SW 1271 (cell line): ENCODE data around the gene TMEM164.

Source experiments
- DNase-seq, 2 experiments: peaks; one replicate each; lab custom pipeline; 2025; lab: John Stamatoyannopoulos, UW

TMEM164 gene

GRCh38 chrX:110037178-110037577 is 34.3 kb downstream of the TMEM164 start:
- no peak for DNase-seq

GRCh38 chrX:110038900-110039299 is 36.0 kb downstream of the TMEM164 start:
- DNase-seq = no peak

- DNase-seq = no peak
Observed at GRCh38 chrX:110041980-110042379, 39.1 kb downstream of the TMEM164 start.

- no peak for DNase-seq
Observed at GRCh38 chrX:110042496-110042895, 39.6 kb downstream of the TMEM164 start.

- no peak for DNase-seq
Observed at GRCh38 chrX:110043506-110043905, 40.6 kb downstream of the TMEM164 start.

GRCh38 chrX:110044346-110045249 is 41.7 kb downstream of the TMEM164 start:
- no peak for DNase-seq

GRCh38 chrX:110045421-110045820 is 42.5 kb downstream of the TMEM164 start:
- no peak for DNase-seq

GRCh38 chrX:110046001-110046400 is 43.1 kb downstream of the TMEM164 start:
- peak in 1 of 2 experiments; percentile 5 for DNase-seq

GRCh38 chrX:110046971-110047370 is 44.1 kb downstream of the TMEM164 start:
- DNase-seq = no peak

- DNase-seq = no peak
Observed at GRCh38 chrX:110049096-110049495, 46.2 kb downstream of the TMEM164 start.

GRCh38 chrX:110050386-110050785 is 47.5 kb downstream of the TMEM164 start:
- DNase-seq = no peak

- DNase-seq = no peak
Observed at GRCh38 chrX:110050901-110051300, 48.0 kb downstream of the TMEM164 start.

GRCh38 chrX:110051559-110051958 is 48.6 kb downstream of the TMEM164 start:
- no peak for DNase-seq

- DNase-seq = no peak
Observed at GRCh38 chrX:110052303-110052702, 49.4 kb downstream of the TMEM164 start.

GRCh38 chrX:110053453-110053852 is 50.5 kb downstream of the TMEM164 start:
- no peak for DNase-seq

GRCh38 chrX:110055616-110056015 is 52.7 kb downstream of the TMEM164 start:
- no peak for DNase-seq

GRCh38 chrX:110056419-110056818 is 53.5 kb downstream of the TMEM164 start:
- DNase-seq = no peak

GRCh38 chrX:110059410-110059809 is 56.5 kb downstream of the TMEM164 start:
- no peak for DNase-seq

- DNase-seq = no peak
Observed at GRCh38 chrX:110060317-110060716, 57.4 kb downstream of the TMEM164 start.

- no peak for DNase-seq
Observed at GRCh38 chrX:110060846-110061537, 58.1 kb downstream of the TMEM164 start.

GRCh38 chrX:110062919-110063318 is 60.0 kb downstream of the TMEM164 start:
- no peak for DNase-seq

GRCh38 chrX:110066488-110067225 is 63.7 kb downstream of the TMEM164 start:
- DNase-seq = no peak

GRCh38 chrX:110070970-110071369 is 68.1 kb downstream of the TMEM164 start:
- DNase-seq = no peak
